Measurements from ENCODE around the gene COX15.

- TF ChIP-seq ATF1 (CRISPR knock-in tag; IDR thresholded peaks at IDR 0.05) (no peak), CTCF (IDR thresholded peaks at IDR 0.05) (no peak), JUN (CRISPR knock-in tag; IDR thresholded peaks at IDR 0.05) (no peak), ZNF416 (CRISPR knock-in tag; IDR thresholded peaks at IDR 0.05) (no peak), SMAD3 (CRISPR knock-in tag; IDR thresholded peaks at IDR 0.05; ENCODE audit: borderline replicate concordance) (no peak), FOXP1 (CRISPR knock-in tag; IDR thresholded peaks at IDR 0.05; ENCODE audit: borderline replicate concordance) (no peak), AFF4 (CRISPR knock-in tag; IDR thresholded peaks at IDR 0.05; ENCODE audit: borderline replicate concordance) (no peak), NR3C1 (CRISPR knock-in tag; conservative IDR thresholded peaks at IDR 0.05; ENCODE audit: low read depth) (no peak)
These were observed 46.3 kb downstream of the COX15 start for GRCh38 chr10:99685597-99685967.
